Activated CD8-positive, alpha-beta memory T cell treated with anti-CD3 and anti-CD28 coated beads for 1 hour (primary cell): Measurements from ENCODE around the gene ACAP1.
"Not testable (repeated sequence)": the region's sequence is repeated elsewhere in the genome, so short reads cannot be mapped to it uniquely, and the experiment has no call there.

Experiments used
- DNase-seq, 2 donors: peaks; one replicate each; pipeline ENCODE4 v3.0.0-alpha.2; 2020; ENCODE audit warnings: low read depth in 1 of 2; ENCODE audit errors: extremely low read depth in 1 of 2

ACAP1 gene

GRCh38 chr17:7354262-7354843, 18.0 kb downstream of the ACAP1 start:
- DNase-seq, result no peak

DNA sequence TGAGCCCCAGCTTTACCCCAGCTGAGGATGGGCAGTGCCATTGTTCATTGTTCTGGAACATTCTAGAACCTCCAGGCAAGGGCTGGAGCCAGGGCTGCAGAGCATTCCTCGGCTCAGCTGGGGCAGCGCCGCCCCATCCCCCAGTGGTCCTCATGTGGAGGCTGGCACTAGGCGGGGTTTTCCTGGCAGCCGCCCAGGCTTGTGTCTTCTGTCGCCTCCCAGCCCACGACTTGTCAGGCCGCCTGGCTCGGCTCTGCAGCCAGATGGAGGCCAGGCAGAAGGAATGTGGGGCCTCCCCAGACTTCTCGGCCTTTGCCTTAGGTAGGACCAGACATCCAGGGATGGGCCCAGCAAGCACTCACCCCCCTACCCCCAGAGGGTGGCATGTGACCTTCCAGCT, 18.7 kb downstream of the ACAP1 start, which contains the start of gene TMEM95:
TSS of gene TMEM95 (plus strand) at position 104 of the 400 bp plus-strand sequence. CDS start at position 153, 49 bp downstream.
- DNase-seq, result no peak

DNA sequence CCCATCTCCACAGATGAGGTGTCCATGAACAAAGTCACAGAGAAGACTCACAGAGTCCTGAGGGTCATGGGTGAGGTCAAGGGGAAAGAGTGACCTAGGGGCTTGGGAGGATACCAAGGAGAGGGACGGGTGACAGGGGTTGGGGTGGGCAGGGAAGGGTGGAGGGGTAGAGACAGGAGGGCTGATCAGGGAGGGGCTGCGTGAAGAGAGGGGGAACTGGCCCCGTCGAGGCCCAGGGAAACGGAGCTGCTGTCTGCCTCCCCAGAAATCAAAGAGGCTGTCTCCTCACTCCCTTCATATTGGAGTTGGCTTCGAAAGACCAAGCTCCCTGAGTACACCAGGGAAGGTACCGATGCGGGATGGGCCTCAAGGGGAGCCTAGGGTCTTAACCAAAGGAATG, 19.2 kb downstream of the ACAP1 start:
- DNase-seq, result no peak

GRCh38 chr17:7356072-7356549, 19.8 kb downstream of the ACAP1 start:
- peak; percentile 63 to 80 for DNase-seq

DNA sequence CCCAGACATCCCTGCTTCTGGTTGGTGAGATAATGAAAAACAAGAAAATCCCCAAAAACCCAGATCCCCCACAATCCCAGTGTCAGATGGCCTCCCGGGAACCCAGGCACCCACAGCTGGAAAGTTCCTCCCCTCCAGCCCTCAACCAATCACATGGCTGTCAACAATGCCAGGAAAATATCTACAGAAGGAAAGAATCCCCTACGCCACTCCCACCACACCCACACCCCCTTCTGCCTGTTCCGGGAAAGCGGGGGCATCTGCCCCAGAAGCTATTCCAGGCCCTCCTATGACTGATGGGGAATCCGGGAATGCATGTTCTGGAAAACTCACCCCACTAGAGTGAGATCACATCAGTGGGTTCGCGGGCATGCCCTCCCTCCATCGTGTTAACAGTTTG, 20.4 kb downstream of the ACAP1 start:
- DNase-seq, result no peak

- no peak for DNase-seq
Measured at GRCh38 chr17:7357381-7357780, 21.1 kb downstream of the ACAP1 start.

- no peak for DNase-seq
Measured at GRCh38 chr17:7361906-7362305, 25.6 kb downstream of the ACAP1 start.

DNA sequence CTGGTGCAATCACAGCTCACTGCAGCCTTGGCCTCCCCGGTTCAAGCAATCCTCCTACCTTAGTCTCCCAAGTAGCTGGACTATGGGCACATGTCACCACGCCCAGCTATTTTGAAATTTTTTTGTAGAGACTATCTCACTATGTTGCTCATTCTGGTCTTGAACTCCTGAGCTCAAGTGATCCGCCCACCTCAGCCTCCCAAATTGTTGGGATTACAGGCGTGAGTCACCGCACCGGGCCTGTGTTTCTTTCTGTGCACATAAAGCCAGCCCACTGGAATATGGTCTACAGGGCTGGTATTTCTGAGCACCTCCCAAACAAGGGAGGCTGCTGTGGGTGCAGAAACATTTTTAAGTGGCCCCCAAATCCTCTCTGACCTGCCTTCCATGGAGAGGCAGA, 27.0 kb downstream of the ACAP1 start:
- no peak for DNase-seq

- not testable (repeated sequence) for DNase-seq
Measured at GRCh38 chr17:7365963-7366362, 29.6 kb downstream of the ACAP1 start.

- no peak for DNase-seq
Measured at GRCh38 chr17:7367083-7367482, 30.8 kb downstream of the ACAP1 start.

DNA sequence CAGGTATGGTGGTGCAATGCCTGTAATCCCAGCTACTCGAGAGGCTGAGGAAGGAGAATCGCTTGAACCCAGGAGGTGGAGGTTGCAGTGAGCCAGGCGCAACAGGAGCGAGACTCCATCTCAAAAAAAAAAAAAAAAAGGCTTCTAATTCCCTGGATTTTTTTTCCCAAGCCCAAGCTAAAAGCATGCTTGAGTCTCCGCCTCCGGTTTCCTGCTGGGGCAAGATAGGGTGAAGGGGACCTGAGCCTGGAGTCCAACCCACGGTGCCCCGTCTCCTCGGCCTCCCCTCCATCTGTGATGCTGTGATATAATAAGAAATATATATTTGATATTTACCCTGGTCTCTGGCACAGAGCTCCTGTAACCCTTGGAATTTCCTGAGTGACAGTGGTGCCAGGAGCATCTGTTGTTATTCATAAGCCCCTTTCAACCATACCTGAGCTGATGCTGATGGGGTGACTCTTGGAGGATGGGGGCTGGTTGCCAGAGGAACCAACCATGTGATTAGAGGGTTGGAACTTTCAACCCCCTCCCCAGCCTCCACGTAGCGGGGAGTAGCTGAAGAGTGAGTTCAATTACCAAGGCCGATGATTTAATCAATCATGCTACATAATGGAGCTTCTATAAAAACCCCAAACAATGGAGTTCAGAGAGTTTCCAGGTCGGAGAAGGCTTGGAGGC, 31.7 kb downstream of the ACAP1 start:
- DNase-seq, result no peak

DNA sequence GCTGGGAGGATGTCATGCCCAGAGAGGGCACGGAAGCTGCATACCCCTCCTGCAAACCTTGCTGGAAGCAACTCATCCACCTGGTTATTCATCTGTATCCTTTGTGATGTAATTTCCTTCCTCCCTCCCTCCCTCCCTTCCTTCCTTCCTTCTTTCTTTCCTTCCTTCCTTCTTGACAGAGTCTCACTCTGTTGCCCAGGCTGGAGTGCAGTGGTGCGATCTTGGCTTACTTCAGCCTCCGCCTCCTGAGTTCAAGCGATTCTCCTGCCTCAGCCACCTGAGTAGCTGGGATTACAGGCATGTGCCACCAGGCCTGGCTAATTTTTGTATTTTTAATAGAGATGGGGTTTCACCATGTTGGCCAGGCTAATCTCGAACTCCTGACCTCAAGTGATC, 32.3 kb downstream of the ACAP1 start:
- DNase-seq, result not testable (repeated sequence)

DNA sequence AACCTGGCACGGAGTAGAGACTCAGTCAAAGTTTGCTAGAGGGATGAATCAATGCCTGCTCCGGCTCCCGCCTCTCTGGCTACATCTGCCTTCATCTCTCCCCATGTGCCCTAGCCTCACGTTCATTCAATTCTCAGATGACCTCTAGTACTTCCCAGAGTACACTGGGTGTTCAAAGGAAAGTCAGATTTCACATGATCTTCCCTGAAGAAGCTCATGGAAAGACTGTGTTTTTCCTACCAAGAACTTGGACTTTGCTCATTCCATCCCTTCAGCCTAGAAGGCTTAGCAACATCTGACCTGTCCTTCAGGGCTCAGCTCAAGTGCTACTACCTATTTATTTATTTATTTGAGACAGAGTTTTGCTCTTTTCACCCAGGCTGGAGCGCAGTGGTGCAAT, 33.5 kb downstream of the ACAP1 start:
- no peak for DNase-seq

DNA sequence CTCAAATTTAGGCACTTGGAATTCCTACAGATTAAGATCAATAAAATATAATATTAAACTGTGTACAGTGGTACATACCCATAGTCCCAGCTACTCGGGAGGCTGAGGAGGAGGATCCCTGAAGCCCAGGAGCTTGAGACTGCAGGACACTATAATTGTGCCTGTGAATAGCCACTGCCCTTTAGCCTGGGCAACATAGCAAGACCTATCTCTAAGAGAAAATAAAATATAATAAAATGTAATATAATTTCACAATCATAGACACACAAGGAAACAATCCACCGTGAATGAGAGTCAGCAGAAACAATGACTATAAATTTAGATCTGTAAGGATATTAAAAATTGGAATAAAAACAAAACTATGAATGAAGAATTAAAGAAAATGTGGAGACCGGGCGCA, 34.5 kb downstream of the ACAP1 start:
- no peak for DNase-seq

GRCh38 chr17:7374353-7374752, 38.0 kb downstream of the ACAP1 start:
- no peak for DNase-seq

GRCh38 chr17:7379134-7379533, 42.8 kb downstream of the ACAP1 start:
- no peak for DNase-seq

DNA sequence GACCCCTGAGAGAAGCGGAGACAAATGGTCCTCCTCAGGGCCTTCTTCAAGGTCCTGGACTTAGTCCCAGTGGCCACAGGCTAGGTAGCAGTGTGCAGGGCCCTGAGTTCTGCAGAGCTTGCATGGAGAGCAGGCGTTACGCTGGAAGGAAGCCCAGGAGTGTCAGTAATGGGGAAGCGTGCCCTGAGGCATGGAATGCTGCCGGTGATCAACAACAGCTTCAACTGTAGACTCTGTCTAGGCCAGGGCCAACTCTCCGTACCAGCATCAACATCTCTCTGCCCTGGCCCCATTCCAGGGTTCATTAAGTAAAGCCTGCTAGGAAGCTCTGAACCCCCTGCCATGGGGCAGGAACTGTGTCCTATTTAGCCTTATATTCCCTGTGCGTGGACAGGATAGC, 44.0 kb downstream of the ACAP1 start:
- no peak for DNase-seq

DNA sequence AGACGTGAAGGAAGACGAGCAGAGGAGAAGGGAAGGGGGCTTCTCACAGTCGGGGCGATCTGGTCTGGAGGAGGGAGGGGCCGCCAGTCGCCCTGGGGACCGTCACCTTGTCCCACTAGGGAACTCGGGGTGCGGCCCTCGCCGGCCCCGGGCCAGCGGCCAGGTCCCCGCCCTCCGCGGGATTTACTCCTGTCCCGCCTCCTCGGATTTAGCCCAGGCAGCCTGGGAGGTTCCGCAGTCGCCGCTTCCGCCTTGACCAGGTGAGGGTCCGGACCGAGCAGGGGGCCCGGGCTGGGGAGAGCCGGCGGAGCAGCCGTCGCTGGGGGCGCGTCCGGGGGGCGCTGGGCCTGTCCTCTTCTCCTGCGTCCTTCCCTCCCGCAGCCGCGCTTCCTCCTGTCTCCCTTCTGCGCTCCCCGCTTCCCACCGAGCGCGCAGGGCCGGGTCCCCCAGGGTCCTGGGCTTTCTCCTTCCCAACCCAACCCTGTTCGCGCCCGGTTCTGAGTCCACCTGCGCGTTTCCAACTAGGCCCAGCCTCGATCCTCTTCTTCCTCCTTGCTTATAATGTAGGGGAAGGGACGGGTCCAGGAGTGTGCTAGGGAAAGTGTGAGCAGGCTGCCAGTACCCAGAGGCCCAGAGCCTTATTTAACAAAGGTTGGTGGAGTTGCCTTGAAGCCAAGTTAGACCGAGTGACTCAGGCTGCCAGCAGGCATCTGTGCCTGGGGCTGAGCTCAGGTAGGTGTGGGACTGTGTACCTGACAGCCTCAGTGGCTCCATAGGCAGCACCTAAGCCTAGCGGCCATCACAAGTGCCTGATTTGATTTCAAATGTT, 44.7 kb downstream of the ACAP1 start, which contains the start of gene TNK1:
TSS of gene TNK1 (plus strand) at position 235 of the 829 bp plus-strand sequence. CDS start 1,838 bp downstream, outside the sequence.
- DNase-seq, result no peak

GRCh38 chr17:7382901-7383300, 46.6 kb downstream of the ACAP1 start:
- DNase-seq, result no peak

GRCh38 chr17:7383371-7383741, 47.0 kb downstream of the ACAP1 start:
- no peak for DNase-seq

- peak; percentile 44 to 62 for DNase-seq
Measured at GRCh38 chr17:7383742-7384488, 47.6 kb downstream of the ACAP1 start.
